ENCODE measurements around the gene OR1B1.

DNA sequence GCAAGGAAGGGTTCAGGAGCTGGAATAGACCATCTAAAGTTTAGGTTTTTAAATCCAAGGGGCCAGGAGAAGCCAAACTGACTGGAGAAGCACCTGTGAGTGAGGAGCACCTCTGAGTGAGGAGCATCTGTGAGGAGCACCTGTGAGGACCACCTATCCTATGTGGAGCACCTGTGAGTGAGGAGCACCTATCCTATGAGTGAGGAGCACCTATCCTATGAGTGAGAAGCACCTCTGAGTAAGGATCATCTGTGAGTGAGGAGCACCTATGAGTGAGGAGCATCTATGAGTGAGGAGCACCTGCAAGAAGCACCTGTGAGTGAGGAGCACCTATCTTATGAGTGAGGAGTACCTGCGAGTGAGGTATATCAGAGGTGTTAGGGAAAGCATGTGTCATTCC lies 50.8 kb downstream of the OR1B1 start:
- TF ChIP-seq EZH2 (IDR thresholded peaks at IDR 0.05; ENCODE audit: insufficient read depth, low read length) = no peak
- TF ChIP-seq, protein P1, sequence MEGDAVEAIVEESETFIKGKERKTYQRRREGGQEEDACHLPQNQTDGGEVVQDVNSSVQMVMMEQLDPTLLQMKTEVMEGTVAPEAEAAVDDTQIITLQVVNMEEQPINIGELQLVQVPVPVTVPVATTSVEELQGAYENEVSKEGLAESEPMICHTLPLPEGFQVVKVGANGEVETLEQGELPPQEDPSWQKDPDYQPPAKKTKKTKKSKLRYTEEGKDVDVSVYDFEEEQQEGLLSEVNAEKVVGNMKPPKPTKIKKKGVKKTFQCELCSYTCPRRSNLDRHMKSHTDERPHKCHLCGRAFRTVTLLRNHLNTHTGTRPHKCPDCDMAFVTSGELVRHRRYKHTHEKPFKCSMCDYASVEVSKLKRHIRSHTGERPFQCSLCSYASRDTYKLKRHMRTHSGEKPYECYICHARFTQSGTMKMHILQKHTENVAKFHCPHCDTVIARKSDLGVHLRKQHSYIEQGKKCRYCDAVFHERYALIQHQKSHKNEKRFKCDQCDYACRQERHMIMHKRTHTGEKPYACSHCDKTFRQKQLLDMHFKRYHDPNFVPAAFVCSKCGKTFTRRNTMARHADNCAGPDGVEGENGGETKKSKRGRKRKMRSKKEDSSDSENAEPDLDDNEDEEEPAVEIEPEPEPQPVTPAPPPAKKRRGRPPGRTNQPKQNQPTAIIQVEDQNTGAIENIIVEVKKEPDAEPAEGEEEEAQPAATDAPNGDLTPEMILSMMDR (IDR thresholded peaks at IDR 0.05; ENCODE audit: insufficient read depth, low read depth, low read length) = no peak
